Gastroesophageal sphincter (tissue), 3 donors: ENCODE results near the gene ARMH3.

Source experiments
- EP300 ChIP-seq: sonication (generic); formaldehyde crosslinking; IDR thresholded peaks from one replicate; pipeline ENCODE4 v1.6.1; 2017; ENCODE audit warnings: antibody characterized with exemption, mild to moderate bottlenecking
- POLR2A ChIP-seq, 2 donors: fragments of 450-650 bp; IDR thresholded peaks; one replicate each; pipeline ENCODE4 v1.6.1; 2017; ENCODE audit warnings: antibody characterized with exemption in 2 of 2, mild to moderate bottlenecking in 2 of 2, moderate library complexity in 1 of 2
- TF ChIP-seq, protein P1 (sequence below), 4 experiments: fragments of 200-600 bp in 2 of 4; fragments of 450-650 bp in 2 of 4; sonication (generic) in 1 of 4; IDR thresholded peaks; one replicate each; pipeline ENCODE4 v1.5.1; 2017 to 2019; ENCODE audit warnings: antibody characterized with exemption in 4 of 4, mild to moderate bottlenecking in 2 of 4, moderate library complexity in 2 of 4

DNA sequence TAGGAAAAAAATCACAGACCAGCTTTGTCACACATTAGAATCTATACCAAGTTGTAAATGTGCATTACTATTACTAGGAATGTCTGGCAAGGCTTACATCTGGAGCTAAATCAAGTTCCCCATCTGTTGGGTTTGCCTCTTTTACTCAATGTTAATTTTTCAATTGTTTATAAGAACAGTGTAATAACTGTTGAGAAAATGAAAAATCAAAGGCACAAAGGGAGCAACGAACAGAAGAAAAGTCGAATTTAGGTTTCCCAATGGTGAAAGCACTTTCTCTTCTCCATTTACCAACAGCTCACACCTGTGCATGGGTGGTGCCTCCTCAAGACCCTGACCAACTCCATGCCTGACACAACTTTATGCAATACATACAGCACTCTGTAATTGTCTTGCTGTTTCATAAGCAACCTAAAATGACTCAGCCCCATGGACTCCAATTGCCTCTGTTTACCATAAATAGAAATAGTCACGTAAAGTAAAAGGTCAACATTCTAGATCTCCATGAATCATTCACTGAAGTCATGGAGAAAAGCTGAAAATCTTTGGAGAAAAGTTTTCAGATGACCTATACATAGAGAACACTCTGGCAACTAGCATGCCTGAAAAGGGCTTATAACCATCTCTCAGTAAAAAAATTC, 116.8 kb downstream of the ARMH3 start:
- TF ChIP-seq, protein P1, sequence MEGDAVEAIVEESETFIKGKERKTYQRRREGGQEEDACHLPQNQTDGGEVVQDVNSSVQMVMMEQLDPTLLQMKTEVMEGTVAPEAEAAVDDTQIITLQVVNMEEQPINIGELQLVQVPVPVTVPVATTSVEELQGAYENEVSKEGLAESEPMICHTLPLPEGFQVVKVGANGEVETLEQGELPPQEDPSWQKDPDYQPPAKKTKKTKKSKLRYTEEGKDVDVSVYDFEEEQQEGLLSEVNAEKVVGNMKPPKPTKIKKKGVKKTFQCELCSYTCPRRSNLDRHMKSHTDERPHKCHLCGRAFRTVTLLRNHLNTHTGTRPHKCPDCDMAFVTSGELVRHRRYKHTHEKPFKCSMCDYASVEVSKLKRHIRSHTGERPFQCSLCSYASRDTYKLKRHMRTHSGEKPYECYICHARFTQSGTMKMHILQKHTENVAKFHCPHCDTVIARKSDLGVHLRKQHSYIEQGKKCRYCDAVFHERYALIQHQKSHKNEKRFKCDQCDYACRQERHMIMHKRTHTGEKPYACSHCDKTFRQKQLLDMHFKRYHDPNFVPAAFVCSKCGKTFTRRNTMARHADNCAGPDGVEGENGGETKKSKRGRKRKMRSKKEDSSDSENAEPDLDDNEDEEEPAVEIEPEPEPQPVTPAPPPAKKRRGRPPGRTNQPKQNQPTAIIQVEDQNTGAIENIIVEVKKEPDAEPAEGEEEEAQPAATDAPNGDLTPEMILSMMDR (IDR thresholded peaks at IDR 0.05): no peak
- no peak for TF ChIP-seq EP300
- TF ChIP-seq POLR2A (IDR thresholded peaks at IDR 0.05): no peak
